Measurements from ENCODE around the gene SPDEF. TPM values are rescaled to one million over a fixed set of nuclear protein-coding genes. Genes with fewer than 3 reads are reported as not detected.

SPDEF gene
- total and polyA plus RNA-seq, 2 experiments from 2014 or later, result 0.69 TPM; not detected in 1

GRCh38 chr6:34563513-34563870 lies 7.4 kb upstream of the SPDEF start:
- no peak overlapping the region; the same call in 2 of the 3 replicates for H3K4me3 Mint-ChIP-seq
- Histone ChIP-seq H3K9me2 (ENCODE audit: insufficient read depth) (no peaks in the 10 kb centered on the region), H3F3A (replicated peaks; ENCODE audit: low read depth) (no peaks in the 10 kb centered on the region), H2AFZ (no peak overlapping the region), H3K4me3 (no peak overlapping the region), H3K27me3 (ENCODE audit: insufficient read depth) (no peaks in the 10 kb centered on the region), H3K4me2 (no peak overlapping the region), H3K27ac (ENCODE audit: low read depth) (no peak overlapping the region), H3K36me3 (ENCODE audit: insufficient read depth) (no peaks in the 10 kb centered on the region), H3K4me1 (ENCODE audit: insufficient read depth) (peaks cover 7% of the 10 kb centered on the region), H3K79me2 (replicated peaks; ENCODE audit: insufficient read depth) (no peaks in the 10 kb centered on the region), H4K20me1 (replicated peaks; ENCODE audit: insufficient read depth) (no peaks in the 10 kb centered on the region)
- H3K27ac Mint-ChIP-seq, result no peak overlapping the region
- TF ChIP-seq JUNB (IDR thresholded peaks at IDR 0.05; ENCODE audit: unreplicated experiment) (no peak), STAT1 (IDR thresholded peaks at IDR 0.05; ENCODE audit: unreplicated experiment) (no peak), EZH2 (IDR thresholded peaks at IDR 0.05; ENCODE audit: low read depth, unreplicated experiment) (no peak), ZNF331 (CRISPR knock-in tag; IDR thresholded peaks at IDR 0.05; ENCODE audit: low read depth) (no peak), REST (IDR thresholded peaks at IDR 0.05; ENCODE audit: unreplicated experiment) (no peak), ETS1 (IDR thresholded peaks at IDR 0.05) (no peak), CREB1 (CRISPR knock-in tag; IDR thresholded peaks at IDR 0.05; ENCODE audit: low read depth) (no peak), ZNF114 (CRISPR knock-in tag; IDR thresholded peaks at IDR 0.05) (no peak), ZNF462 (CRISPR knock-in tag; IDR thresholded peaks at IDR 0.05) (no peak), POLR2AphosphoS5 (IDR thresholded peaks at IDR 0.05; ENCODE audit: low read depth) (no peak), EZH2phosphoT487 (IDR thresholded peaks at IDR 0.05; ENCODE audit: unreplicated experiment) (no peak), CTCF (conservative IDR thresholded peaks at IDR 0.05; ENCODE audit: low read depth in 2 of 2) (no peak), NANOG (IDR thresholded peaks at IDR 0.05; ENCODE audit: borderline replicate concordance) (no peak)
- peaks cover 12% of the 10 kb centered on the region for H3K27me3 Mint-ChIP-seq (ENCODE audit: insufficient read depth, low read depth, poor library complexity)
- ATAC-seq, result no peak
- no peaks in the 10 kb centered on the region; the same call in 1 of the 3 replicates for H3K9me3 Mint-ChIP-seq
- H3K36me3 Mint-ChIP-seq (ENCODE audit: low read depth), result no peaks in the 10 kb centered on the region
- DNase-seq (ENCODE audit: low spot score), result no peak
- H3K4me1 Mint-ChIP-seq, result peaks cover 26% of the 10 kb centered on the region
